Measurements from ENCODE around the gene OXSR1.

GRCh38 chr3:38284756-38285150 lies 119.4 kb downstream of the OXSR1 start:
- TF ChIP-seq GATA2 (IDR thresholded peaks at IDR 0.05; ENCODE audit: low read depth, low read length) (no peak), GATA3 (IDR thresholded peaks at IDR 0.05; ENCODE audit: low read depth, low read length) (no peak)
